ENCODE measurements around the gene MAP3K10.

MAP3K10 gene

GRCh38 chr19:40251991-40252390, 60.8 kb downstream of the MAP3K10 start:
- no peak for DNase-seq

GRCh38 chr19:40252395-40252794, 61.2 kb downstream of the MAP3K10 start:
- DNase-seq = no peak

- DNase-seq = no peak
Measured at GRCh38 chr19:40253611-40254092, 62.4 kb downstream of the MAP3K10 start.

- DNase-seq = no peak
Measured at GRCh38 chr19:40254714-40255418, 63.6 kb downstream of the MAP3K10 start.

GRCh38 chr19:40255619-40256166, 64.5 kb downstream of the MAP3K10 start:
- no peak for DNase-seq

- DNase-seq = no peak
Measured at GRCh38 chr19:40256512-40256911, 65.3 kb downstream of the MAP3K10 start.

GRCh38 chr19:40257096-40257517, 65.9 kb downstream of the MAP3K10 start:
- DNase-seq = peak; percentile 70

- DNase-seq = no peak
Measured at GRCh38 chr19:40261631-40262030, 70.4 kb downstream of the MAP3K10 start.

GRCh38 chr19:40262422-40262821, 71.2 kb downstream of the MAP3K10 start:
- peak; percentile 88 for DNase-seq

GRCh38 chr19:40263440-40264313, 72.5 kb downstream of the MAP3K10 start:
- no peak for DNase-seq

GRCh38 chr19:40264314-40265054, 73.3 kb downstream of the MAP3K10 start:
- DNase-seq = peak; percentile 27

Data from NCI-H69 (cell line).